ENCODE results near the gene RNF112. TPM values are rescaled to one million over a fixed set of nuclear protein-coding genes. Genes with fewer than 3 reads are reported as not detected.
A peak's percentile ranks its signal among the peaks of the same experiment; 100 is the strongest.

RNF112 gene
- total and polyA plus RNA-seq, 3 experiments from 2014 or later: 0.18 to 0.22 TPM; not detected in 1

DNA sequence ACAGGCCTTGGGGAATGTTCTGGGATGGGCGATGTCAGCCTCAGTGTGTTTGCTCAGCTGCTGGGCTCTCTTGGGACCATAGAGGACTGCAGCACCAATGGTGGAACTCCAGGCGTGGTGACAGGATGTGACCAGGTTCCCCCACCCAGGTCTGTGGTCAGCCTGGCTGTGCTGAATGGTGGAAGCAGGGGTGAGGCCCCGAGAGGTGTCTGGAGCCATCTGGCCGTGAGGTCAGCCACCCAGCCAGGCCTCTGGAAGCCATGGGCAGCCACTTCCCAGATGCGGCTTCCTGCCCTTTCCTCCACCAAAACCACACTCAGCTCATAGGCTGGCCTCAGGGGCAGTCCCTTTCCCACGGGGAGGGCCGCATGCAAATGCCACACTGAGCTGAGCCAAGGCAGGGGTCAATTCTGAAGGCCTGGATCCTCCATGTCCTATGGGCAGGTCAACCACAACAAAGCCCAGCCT, 40.5 kb upstream of the RNF112 start:
- Histone ChIP-seq H3K4me1 (ENCODE audit: insufficient read depth, low read length) (peaks cover 44% of the 10 kb centered on the region), H3K36me3 (ENCODE audit: insufficient read depth, low read length) (no peaks in the 10 kb centered on the region)
- DNase-seq: peak in 1 of 5 donors; percentile 48

DNA sequence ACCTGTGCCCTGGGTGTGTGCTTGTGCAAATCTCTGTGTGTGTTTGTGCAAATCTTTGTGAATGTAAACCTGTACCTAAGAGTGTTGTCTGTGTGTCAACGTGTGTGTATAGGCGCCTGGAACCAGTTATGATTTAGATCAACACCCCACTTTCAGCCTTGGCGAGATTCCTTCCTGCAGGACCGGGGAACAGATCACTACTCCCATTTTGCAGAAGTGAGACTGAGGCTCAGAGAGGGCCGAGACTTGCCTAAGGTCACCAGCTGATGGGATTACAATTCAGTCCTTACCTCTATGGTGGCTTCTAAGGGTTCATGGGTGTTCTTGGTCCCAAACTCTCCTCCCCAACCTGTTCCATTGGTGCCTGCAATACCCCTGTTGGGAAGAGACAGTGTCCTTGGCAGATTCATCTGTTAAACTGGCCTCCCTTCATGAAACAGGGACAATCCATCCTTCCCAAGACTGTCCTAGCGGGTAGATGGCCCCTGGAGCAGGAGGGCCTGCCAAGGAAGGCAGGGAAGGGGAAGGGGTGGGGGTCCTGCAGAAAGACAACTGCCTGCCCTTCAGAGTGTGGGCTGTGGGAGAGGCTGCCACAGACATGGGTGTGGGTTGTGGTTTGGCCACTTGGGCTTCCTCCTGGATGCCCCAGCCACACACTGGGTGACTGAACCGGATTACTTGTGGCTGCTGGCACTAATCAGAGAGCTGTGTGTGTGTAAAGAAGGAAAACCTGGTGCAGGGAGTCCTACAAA, 39.6 kb upstream of the RNF112 start:
- H3K4me1 Mint-ChIP-seq: peaks cover 51 to 57% (median 57%) of the 10 kb centered on the region in 3 donors
- H3K4me3 ChIP-seq (ENCODE audit: low read length): peak overlapping the region; percentile 3
- peak overlapping the region; percentile 83 to 96 (median 92) for H3K27ac Mint-ChIP-seq

More for the DNA sequence above, 40.5 kb upstream of the RNF112 start:
- CTCF ChIA-PET: interaction anchor here (0.7 to 3.7 kb wide), 3 partner anchors 32 to 396 kb away, joined by 3 to 15 read pairs (median 4); no protein-coding TSS in a partner anchor
- H3K9me3 ChIP-seq (ENCODE audit: low read length): no peaks in the 10 kb centered on the region
- H3K27me3 Mint-ChIP-seq: peaks cover 0 to 2% of the 10 kb centered on the region in 2 donors
- peak overlapping the region; percentile 48 to 85 (median 83) for H3K4me3 Mint-ChIP-seq
- H3K27me3 ChIP-seq (ENCODE audit: insufficient read depth, low read length, poor library complexity, severe bottlenecking): no peaks in the 10 kb centered on the region
- H3K36me3 Mint-ChIP-seq: no peaks in the 10 kb centered on the region
- peak overlapping the region; percentile 85 to 96 (median 95) for H3K27ac Mint-ChIP-seq
- no peak overlapping the region for H3K27ac ChIP-seq (ENCODE audit: low read depth, low read length)
- H3K4me3 ChIP-seq (ENCODE audit: low read length): peak overlapping the region; percentile 3
- POLR2A ChIA-PET: interaction anchor here (1.7 kb wide), 1 partner anchor 8 kb away, joined by 5 read pairs; the partner anchor contains the start of gene MAPK7
- H3K9me3 Mint-ChIP-seq: no peaks in the 10 kb centered on the region
- peaks cover 48 to 52% (median 50%) of the 10 kb centered on the region in 3 donors for H3K4me1 Mint-ChIP-seq

DNA sequence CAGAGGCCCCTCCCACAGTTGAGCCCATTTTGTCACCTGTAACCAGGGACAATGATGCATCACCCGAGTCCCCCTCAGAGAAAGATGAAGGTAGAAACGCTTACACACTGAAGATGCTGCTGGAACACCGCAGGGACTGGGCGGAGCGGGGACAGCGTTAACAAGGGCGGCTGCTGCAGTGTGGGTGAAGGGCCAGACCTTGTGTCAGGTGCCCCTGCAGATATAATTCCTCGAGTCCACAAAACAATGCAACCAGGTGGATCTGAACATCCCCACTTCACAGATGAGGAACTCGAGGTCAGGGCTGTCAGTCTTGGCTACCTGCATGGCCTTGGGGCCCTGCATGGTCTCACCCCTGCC, 39.0 kb upstream of the RNF112 start:
- H3K27me3 Mint-ChIP-seq: no peaks in the 10 kb centered on the region
- peaks cover 47% of the 10 kb centered on the region for H3K4me1 ChIP-seq (ENCODE audit: insufficient read depth, low read length)
- H3K9me3 ChIP-seq (ENCODE audit: low read length): no peaks in the 10 kb centered on the region
- ChIA-PET POLR2A (no interaction called here), CTCF (interaction anchor here (3.7 to 11.0 kb wide), 2 partner anchors 8 to 75 kb away, joined by 15 to 118 read pairs; partner anchors contain the start of gene B9D1)
- peaks cover 54 to 62% (median 61%) of the 10 kb centered on the region in 3 donors for H3K4me1 Mint-ChIP-seq
- H3K4me3 ChIP-seq (ENCODE audit: low read length): no peak overlapping the region
- H3K36me3 Mint-ChIP-seq: no peaks in the 10 kb centered on the region
- H3K27ac ChIP-seq (ENCODE audit: low read depth, low read length): no peak overlapping the region
- H3K9me3 Mint-ChIP-seq: no peaks in the 10 kb centered on the region
- H3K4me3 Mint-ChIP-seq: peak overlapping the region in 5 of 7 donors; percentile 28 to 83 (median 72)
- peak overlapping the region; percentile 32 to 96 (median 82) for H3K27ac Mint-ChIP-seq
- peak in 1 of 5 donors; percentile 35 for DNase-seq
- no peaks in the 10 kb centered on the region for H3K36me3 ChIP-seq (ENCODE audit: insufficient read depth, low read length)
- H3K27me3 ChIP-seq (ENCODE audit: insufficient read depth, low read length, poor library complexity, severe bottlenecking): no peaks in the 10 kb centered on the region

More for the DNA sequence above, 39.6 kb upstream of the RNF112 start:
- ChIA-PET CTCF (interaction anchor here (0.7 to 11.0 kb wide), 4 partner anchors 7 to 395 kb away, joined by 3 to 118 read pairs (median 9); partner anchors contain the start of gene B9D1), POLR2A (no interaction called here)
- H3K36me3 ChIP-seq (ENCODE audit: insufficient read depth, low read length): no peaks in the 10 kb centered on the region
- peak in 2 of 5 donors; percentile 15 to 42 for DNase-seq
- no peak overlapping the region for H3K27ac ChIP-seq (ENCODE audit: low read depth, low read length)
- Mint-ChIP-seq H3K36me3 (no peaks in the 10 kb centered on the region), H3K9me3 (no peaks in the 10 kb centered on the region), H3K27me3 (no peaks in the 10 kb centered on the region), H3K4me3 (peak overlapping the region; percentile 43 to 85 (median 72))
- H3K4me1 ChIP-seq (ENCODE audit: insufficient read depth, low read length): peaks cover 44% of the 10 kb centered on the region
- H3K27me3 ChIP-seq (ENCODE audit: insufficient read depth, low read length, poor library complexity, severe bottlenecking): no peaks in the 10 kb centered on the region
- no peaks in the 10 kb centered on the region for H3K9me3 ChIP-seq (ENCODE audit: low read length)

DNA sequence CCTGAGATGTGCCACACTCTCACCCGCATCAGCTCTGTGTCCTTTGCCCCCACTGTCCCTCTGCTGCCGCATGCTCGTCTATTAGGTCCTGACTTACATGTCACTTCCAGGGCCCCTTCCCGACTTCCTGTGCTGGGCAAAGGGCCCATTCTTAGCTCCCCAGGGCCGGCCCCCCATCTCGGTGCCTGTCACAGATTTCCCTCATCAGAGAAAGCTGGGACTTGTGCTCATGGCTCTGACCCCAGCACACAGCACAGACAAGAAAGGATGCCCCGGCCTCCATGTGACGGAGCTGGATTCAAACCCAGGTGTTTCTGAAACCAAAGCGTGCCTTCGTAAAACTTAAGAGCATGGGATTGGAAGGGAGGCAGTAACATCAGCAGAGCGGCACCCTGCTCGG, 38.6 kb upstream of the RNF112 start:
- no peaks in the 10 kb centered on the region for H3K9me3 Mint-ChIP-seq
- H3K36me3 ChIP-seq (ENCODE audit: insufficient read depth, low read length): no peaks in the 10 kb centered on the region
- no peak overlapping the region for H3K27ac ChIP-seq (ENCODE audit: low read depth, low read length)
- peak overlapping the region in 4 of 7 donors; percentile 48 to 84 (median 78) for H3K4me3 Mint-ChIP-seq
- H3K27me3 Mint-ChIP-seq: no peaks in the 10 kb centered on the region
- H3K4me1 Mint-ChIP-seq: peaks cover 59 to 67% (median 65%) of the 10 kb centered on the region in 3 donors
- H3K4me3 ChIP-seq (ENCODE audit: low read length): no peak overlapping the region
- H3K27ac Mint-ChIP-seq: peak overlapping the region in 4 of 8 donors; percentile 45 to 90 (median 82)
- H3K9me3 ChIP-seq (ENCODE audit: low read length): no peaks in the 10 kb centered on the region
- CTCF ChIA-PET: interaction anchor here (11.0 kb wide), 1 partner anchor 8 kb away, joined by 118 read pairs; the partner anchor contains the start of gene B9D1
- peak in 1 of 5 donors; percentile 7 for DNase-seq
- no peaks in the 10 kb centered on the region for H3K27me3 ChIP-seq (ENCODE audit: insufficient read depth, low read length, poor library complexity, severe bottlenecking)
- peaks cover 0 to 1% (median under 1%) of the 10 kb centered on the region in 3 donors for H3K36me3 Mint-ChIP-seq
- H3K4me1 ChIP-seq (ENCODE audit: insufficient read depth, low read length): peaks cover 51% of the 10 kb centered on the region
- POLR2A ChIA-PET: no interaction called here

DNA sequence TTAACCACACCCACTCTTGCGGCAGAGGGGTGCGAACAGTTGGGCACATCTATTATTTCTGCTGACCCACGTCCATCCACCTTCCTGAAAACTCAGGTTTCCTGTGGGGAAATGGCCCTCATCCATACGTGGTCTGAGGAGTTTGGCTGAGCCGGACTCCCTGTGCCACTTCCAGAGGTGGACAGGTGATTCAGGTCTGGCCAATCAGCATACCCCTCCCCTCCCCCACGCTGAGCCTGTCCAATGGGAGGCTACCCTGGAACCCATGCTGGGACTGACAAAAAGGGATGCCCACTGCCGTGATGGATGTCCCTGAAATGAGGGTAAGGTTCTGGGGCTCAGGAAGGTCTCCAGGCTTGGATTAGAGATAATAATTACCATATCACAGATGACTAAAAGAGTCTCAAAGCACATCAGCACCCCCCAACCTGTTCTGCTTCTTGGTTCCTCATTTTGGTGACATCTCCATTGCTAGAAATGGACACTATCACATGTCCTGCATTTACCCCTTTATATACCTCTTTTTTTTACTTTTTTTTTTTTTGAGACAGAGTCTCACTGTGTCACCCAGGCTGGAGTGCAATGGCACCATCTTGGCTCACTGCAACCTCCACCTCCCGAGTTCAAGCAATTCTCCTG, 38.0 kb upstream of the RNF112 start:
- Mint-ChIP-seq H3K36me3 (peaks cover 0 to 6% (median 1%) of the 10 kb centered on the region in 3 donors), H3K27ac (peak overlapping the region in 2 of 8 donors; percentile 17 to 85), H3K4me3 (peak overlapping the region in 2 of 7 donors; percentile 35 to 48), H3K9me3 (no peaks in the 10 kb centered on the region), H3K4me1 (peaks cover 61 to 69% (median 67%) of the 10 kb centered on the region in 3 donors), H3K27me3 (no peaks in the 10 kb centered on the region)
- Histone ChIP-seq H3K9me3 (ENCODE audit: low read length) (no peaks in the 10 kb centered on the region), H3K4me3 (ENCODE audit: low read length) (no peak overlapping the region), H3K36me3 (ENCODE audit: insufficient read depth, low read length) (no peaks in the 10 kb centered on the region), H3K27ac (ENCODE audit: low read depth, low read length) (no peak overlapping the region), H3K4me1 (ENCODE audit: insufficient read depth, low read length) (peaks cover 51% of the 10 kb centered on the region), H3K27me3 (ENCODE audit: insufficient read depth, low read length, poor library complexity, severe bottlenecking) (no peaks in the 10 kb centered on the region)
- peak in 1 of 5 donors; percentile 45 for DNase-seq
- CTCF ChIA-PET: interaction anchor here (11.0 kb wide), 1 partner anchor 9 kb away, joined by 118 read pairs; the partner anchor contains the start of gene B9D1
- POLR2A ChIA-PET: interaction anchor here (0.7 kb wide), 1 partner anchor 13 kb away, joined by 3 read pairs; no protein-coding TSS in a partner anchor

DNA sequence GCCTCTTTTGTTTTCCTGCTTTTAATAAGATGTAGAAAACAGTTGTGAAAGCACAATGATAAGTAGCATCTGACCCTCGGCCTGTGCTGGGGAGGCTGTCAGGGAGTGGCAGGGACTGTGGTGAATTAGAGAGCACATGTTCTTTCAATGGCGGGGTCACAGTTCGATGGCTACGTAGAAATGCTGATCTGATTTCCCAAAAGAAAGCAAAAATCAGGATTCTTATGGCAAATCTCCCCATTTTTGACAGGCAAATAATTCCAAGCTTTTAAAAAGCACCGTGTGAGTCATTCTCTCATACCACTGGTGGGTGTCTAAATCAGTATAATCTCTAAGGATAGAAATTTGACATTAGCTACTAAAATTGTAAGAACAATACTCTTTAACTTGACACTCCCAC, 36.9 kb upstream of the RNF112 start:
- no peak overlapping the region for H3K4me3 Mint-ChIP-seq
- H3K36me3 Mint-ChIP-seq: peaks cover 0 to 9% (median 1%) of the 10 kb centered on the region in 3 donors
- H3K9me3 Mint-ChIP-seq: no peaks in the 10 kb centered on the region
- H3K27ac ChIP-seq (ENCODE audit: low read depth, low read length): no peak overlapping the region
- H3K9me3 ChIP-seq (ENCODE audit: low read length): no peaks in the 10 kb centered on the region
- H3K4me3 ChIP-seq (ENCODE audit: low read length): no peak overlapping the region
- peak overlapping the region in 1 of 8 donors; percentile 54 for H3K27ac Mint-ChIP-seq
- CTCF ChIA-PET: interaction anchor here (11.0 kb wide), 1 partner anchor 10 kb away, joined by 118 read pairs; the partner anchor contains the start of gene B9D1
- H3K4me1 ChIP-seq (ENCODE audit: insufficient read depth, low read length): peaks cover 48% of the 10 kb centered on the region
- no peaks in the 10 kb centered on the region for H3K36me3 ChIP-seq (ENCODE audit: insufficient read depth, low read length)
- peaks cover 58 to 61% (median 60%) of the 10 kb centered on the region in 3 donors for H3K4me1 Mint-ChIP-seq
- POLR2A ChIA-PET: no interaction called here
- DNase-seq: no peak
- no peaks in the 10 kb centered on the region for H3K27me3 Mint-ChIP-seq
- H3K27me3 ChIP-seq (ENCODE audit: insufficient read depth, low read length, poor library complexity, severe bottlenecking): no peaks in the 10 kb centered on the region

DNA sequence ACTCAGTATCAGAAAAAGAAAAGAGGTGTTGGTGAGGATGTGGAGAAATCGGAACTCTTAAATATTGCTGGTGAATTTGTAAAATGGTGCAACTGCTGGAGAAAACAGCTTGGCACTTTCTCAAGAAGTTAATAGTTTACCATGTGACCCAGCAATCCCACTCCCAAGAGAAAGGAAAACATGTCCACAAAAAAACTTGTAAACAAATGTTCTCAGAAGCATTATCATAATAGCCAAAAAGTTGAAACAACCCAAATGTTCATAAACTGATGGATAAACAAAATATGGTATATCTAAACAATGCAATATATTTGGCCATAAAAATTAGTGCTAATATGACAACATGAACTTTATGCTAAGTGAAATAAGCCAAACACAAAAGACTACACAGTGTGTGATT, 35.3 kb upstream of the RNF112 start:
- CTCF ChIA-PET: interaction anchor here (11.0 kb wide), 1 partner anchor 11 kb away, joined by 118 read pairs; the partner anchor contains the start of gene B9D1
- H3K4me1 Mint-ChIP-seq: peaks cover 45 to 47% (median 46%) of the 10 kb centered on the region in 3 donors
- POLR2A ChIA-PET: no interaction called here
- Histone ChIP-seq H3K9me3 (ENCODE audit: low read length) (no peaks in the 10 kb centered on the region), H3K4me1 (ENCODE audit: insufficient read depth, low read length) (peaks cover 32% of the 10 kb centered on the region), H3K4me3 (ENCODE audit: low read length) (no peak overlapping the region), H3K36me3 (ENCODE audit: insufficient read depth, low read length) (peaks cover 8% of the 10 kb centered on the region), H3K27me3 (ENCODE audit: insufficient read depth, low read length, poor library complexity, severe bottlenecking) (no peaks in the 10 kb centered on the region), H3K27ac (ENCODE audit: low read depth, low read length) (no peak overlapping the region)
- H3K27ac Mint-ChIP-seq: peak overlapping the region in 2 of 8 donors; percentile 9 to 73
- H3K36me3 Mint-ChIP-seq: peaks cover 4 to 24% (median 7%) of the 10 kb centered on the region in 3 donors
- no peak for DNase-seq
- H3K27me3 Mint-ChIP-seq: no peaks in the 10 kb centered on the region
- peak overlapping the region in 4 of 7 donors; percentile 41 to 55 (median 48) for H3K4me3 Mint-ChIP-seq
- H3K9me3 Mint-ChIP-seq: no peaks in the 10 kb centered on the region
